HG02642 (cell line): ENCODE data around the gene TCEAL2.
"Not testable (repeated sequence)": the region's sequence is repeated elsewhere in the genome, so short reads cannot be mapped to it uniquely, and the experiment has no call there.

Experiments
- ATAC-seq: cut with Tn5 transposase; IDR thresholded peaks from one replicate; pipeline ENCODE4 v1.9.1; 2021; ENCODE audit warnings: mild to moderate bottlenecking; ENCODE audit not compliant: unreplicated experiment, poor library complexity

TCEAL2 gene

DNA sequence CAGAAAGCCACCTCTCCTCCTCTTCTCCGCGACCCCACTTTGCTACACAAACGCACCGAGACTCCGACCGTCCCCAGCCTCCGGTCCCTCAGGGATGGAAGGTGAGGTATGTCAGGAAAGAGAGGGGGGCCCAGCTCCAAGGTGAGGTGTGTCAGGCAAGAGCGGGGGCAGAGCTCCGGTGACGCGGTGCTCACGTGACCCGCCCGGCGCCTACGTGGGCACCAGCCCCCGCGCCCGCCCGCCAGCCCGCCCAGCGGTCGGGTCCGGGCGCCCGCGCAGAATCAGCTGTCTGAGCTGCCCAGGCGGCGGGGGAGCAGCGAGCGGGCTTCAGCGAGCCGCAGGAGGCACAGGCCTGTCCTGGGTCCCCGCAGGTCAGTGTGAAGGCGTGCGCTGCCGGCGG, at the start of gene TCEAL2:
Gene TCEAL2, plus strand, starts transcription at position 244 of the 400 bp plus-strand sequence. CDS start 1,152 bp downstream, outside the sequence.
- not testable (repeated sequence) for ATAC-seq

DNA sequence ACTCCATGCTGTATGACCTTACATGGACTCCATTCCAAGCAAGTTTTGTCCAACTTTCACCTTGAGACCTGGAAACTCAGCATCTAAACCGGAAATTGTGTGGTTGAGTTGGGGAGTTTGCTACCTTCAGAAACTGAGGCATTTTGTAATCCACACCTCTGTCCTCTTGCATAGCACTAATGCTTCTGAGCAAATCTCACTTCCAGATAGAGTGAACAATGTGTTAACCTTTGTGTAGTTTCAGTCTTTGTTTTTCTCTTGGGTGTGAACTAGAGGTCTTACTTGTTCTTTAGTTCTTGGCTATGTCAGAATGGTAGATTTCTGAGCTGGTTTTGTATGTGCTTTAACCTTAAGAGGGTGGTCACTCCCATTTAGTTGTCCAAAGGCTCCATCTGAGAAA, 48.1 kb upstream of the TCEAL2 start:
- ATAC-seq = no peak

DNA sequence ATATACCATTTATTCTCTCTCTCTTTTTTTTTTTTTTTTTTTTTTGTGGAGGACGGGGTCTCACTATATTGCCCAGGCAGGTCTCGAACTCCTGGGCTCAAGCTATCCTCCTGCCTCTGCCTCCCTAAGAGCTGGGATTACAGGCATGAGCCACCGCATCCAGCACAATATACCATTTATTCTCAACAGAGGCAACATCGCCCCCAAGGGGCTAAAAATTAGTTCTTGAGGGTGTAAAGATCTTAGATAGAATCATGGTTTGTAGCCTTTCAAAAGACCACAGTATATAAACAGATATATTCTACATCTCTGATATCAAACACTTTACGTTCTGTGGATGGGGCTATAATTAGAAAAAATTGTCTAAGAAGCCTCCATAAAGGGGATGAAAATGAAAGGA, 39.8 kb upstream of the TCEAL2 start:
- no peak for ATAC-seq

DNA sequence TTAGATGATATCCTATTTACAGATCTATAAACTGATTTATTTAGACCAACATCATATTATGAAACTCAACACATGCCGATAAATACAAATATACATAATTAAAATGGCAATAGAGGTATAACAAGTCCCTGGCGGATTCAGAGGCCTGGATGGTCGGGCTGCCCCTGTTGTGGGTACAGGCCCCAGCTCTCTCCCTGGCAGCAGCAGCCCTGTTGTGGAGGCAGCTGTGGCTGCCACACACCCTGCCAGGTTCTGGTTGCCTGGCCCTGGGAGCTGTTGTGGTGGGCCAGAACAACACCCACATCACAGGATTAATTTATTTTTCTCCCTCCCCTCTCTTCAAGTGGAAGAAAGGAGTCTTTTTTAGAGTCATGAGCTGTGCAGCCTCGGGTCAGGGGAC, 12.1 kb upstream of the TCEAL2 start:
- ATAC-seq = no peak

DNA sequence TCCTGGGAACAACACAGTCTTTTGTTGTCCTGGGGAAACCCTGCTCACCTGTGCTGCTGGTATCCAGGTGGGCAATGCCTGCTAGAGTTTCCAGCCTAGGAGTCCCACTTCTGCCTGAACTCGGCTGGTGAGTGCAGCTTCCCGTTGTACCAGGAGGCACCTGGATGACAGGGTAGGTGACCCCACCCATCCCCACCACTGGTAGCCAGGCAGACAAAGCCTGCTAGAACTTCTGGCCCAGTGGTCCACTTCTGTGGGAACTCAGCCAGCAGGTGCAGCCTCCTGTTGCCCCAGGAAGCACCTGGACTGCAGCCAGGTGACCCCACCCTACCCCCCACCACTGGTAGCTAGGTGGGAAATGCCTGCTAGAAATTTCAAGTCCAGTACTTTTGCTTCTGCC, 9.7 kb upstream of the TCEAL2 start:
- ATAC-seq = no peak

DNA sequence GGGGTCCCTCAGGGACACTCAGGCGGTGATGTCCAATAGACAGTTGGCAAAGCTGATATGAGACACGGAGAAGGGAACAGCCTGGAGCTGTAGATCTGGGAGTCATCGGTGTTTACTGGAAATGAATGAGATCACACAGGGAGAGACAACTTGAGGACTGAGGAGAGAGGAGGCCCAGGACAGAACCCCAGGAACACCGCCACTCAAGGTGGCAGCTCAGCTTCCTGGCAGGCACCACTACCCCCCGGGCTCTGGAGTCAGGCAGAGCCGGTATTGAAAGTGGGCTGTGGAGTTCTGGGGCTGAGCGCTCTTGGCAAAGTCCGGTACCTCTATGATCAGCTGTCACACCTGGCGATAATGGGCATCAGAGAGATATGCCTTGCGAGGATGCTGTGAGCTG, 465 bp upstream of the TCEAL2 start:
- ATAC-seq = not testable (repeated sequence)

DNA sequence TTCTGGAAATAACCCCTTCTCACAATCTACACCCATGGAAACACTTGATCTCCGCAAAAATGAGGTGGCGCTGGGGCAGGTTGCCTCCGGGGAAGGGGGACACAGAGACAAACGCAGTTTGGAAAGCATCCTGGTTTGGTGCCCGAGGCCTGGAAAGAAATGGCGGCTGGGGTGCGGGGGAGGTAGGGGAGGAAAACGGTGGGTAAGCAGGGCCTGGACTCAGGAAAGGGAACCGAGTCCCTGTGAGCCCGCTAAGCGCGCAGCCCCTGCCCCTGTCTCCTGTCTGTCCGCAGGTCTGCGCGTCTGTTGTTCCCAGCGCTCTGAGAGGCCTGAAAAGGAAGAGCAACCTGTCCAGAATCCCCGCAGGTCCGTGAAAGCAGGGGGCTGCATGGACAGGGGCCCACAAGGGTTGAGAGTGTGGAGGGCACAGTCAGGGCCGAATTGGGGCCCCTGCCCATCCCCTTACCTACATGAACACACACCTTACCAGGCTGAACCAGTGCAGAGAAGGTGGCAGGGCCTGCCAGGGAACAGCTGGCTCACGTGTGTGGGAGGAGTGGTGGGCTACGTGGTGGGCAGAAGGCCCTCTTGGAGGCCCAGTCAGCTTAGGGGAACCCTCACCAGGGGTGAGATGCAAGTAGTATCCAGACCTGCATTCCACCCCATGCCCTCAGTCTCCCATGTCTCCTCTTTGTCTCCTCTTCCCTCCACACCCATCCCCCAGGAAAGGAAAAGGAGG, 770 bp downstream of the TCEAL2 start:
- ATAC-seq = not testable (repeated sequence)

DNA sequence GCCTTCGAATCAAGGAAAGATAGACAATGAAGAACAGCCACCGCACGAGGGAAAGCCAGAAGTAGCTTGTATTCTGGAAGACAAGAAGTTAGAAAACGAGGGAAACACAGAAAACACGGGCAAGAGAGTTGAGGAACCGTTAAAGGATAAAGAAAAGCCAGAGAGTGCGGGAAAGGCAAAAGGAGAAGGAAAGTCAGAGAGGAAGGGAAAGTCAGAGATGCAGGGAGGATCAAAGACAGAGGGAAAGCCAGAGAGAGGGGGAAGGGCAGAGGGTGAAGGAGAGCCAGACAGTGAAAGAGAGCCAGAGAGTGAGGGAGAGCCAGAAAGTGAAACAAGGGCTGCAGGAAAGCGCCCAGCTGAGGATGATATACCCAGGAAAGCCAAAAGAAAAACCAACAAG, 1.4 kb downstream of the TCEAL2 start:
- ATAC-seq = no peak

DNA sequence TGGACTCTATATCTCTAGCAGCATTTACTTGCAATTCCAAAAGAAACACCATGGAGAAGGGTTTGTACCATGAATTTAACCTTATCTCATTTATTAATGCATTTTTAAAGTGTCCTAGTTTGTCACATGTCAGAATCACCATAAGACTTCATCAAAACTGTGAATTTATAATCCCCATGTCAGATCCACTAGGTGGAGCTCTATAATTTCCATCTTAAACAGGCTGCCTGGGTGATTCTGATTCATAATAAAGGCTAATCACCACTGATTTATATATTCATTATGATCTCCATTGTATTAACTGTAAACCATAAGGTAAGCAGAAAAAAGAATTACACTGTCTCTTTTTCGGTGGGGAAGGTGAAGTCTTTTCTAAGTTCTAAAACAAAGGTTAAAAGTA, 4.0 kb downstream of the TCEAL2 start:
- ATAC-seq = no peak

DNA sequence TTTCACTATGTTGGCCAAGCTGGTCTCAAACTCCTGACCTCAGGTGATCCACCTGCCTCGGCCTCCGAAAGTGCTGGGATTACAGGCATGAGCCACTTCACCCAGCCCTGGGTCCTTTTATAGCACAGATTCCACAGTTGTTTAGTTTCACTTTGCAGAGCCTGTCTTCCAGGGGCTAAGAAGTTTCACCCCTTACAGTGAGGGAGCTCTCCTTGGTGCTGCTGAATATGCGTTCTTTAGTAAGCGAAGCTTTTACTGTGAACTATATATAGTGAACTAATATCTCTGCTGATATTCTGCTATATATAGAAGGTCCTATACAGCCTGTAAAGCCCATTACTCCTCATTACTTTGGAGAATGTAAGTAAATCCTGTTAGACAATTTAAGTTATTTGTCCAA, 12.6 kb downstream of the TCEAL2 start:
- ATAC-seq = no peak

DNA sequence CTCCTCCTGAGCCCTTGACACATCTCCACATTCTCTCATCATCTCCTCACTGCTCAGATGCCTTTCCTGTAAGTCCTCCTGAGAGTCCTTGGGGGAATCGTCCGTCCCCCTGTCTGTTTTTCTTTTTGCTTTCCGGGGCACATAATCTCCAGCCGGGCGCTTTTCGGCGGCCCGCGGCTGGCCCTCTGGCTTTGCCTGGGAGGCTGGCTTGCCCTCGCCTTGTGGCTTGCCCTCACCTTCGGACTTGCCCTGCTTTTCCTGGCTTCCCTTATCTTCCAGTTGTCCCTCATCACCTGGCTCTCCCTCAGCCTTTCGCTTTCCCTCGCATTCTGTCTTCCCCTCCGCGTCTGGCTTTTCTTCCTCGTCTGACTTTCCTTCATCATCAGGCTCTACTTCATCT, 15.4 kb downstream of the TCEAL2 start:
- not testable (repeated sequence) for ATAC-seq

DNA sequence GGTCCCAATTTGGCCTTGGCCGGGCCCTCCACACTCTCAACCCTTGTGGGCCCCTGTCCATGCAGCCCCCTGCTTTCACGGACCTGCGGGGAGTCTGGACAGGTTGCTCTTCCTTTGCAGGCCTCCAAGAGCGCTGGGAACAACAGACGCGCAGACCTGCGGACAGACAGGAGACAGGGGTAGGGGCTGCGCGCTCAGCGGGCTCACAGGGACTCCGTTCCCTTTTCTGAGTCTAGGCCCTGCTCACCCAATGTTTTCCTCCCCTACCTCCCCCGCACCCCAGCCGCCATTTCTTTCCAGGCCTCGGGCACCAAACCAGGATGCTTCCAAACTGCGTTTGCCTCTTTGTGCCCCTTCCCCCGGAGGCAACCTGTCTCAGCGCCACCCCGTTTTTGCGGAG, 16.2 kb downstream of the TCEAL2 start:
- ATAC-seq = not testable (repeated sequence)

DNA sequence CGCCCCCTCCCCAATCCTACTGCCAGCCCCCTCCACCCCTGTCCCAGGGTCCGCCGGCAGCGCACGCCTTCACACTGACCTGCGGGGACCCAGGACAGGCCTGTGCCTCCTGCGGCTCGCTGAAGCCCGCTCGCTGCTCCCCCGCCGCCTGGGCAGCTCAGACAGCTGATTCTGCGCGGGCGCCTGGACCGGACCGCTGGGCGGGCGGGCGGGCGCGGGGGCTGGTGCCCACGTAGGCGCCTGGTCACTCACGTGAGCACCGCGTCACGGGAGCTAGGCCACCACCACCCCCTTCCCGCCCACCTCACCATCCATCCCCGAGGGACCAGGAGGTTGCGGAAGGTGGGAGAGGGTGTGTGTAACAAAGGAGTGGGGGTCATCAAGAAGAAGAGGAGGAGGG, 16.8 kb downstream of the TCEAL2 start, which contains the start of gene TCEAL6:
Gene TCEAL6, minus strand, starts transcription at position 208 of the 400 bp plus-strand sequence.
- ATAC-seq = not testable (repeated sequence)

DNA sequence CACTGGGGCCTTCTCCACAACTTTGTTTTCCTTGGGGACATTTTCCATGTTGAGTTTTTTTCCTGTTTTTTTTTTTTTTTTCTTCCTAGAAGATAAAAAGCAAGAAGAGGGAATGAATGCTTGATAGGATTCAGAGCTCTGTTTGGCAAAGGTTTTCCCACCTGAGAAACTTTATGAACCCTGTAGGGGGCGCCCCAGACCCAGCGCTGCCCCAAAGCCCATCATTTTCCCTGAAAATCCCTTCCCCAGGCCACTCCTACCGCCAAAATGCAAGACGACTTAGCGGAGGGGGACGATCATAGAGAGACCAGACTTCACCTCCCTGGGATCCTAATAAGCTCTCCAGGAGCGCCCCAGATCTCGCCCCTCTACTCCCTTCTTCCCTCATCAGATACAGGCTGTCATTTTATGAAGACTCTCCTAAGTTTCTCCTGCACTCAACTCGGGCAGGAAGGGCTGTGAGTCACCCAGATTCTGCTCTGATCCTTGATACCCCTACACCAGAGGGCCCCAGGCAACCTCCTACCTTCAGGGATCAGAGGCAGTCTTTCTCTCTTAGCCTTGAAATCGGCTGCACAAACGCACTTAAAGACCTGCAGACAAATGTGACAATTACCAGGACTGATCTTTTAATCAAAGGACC, 28.9 kb downstream of the TCEAL2 start:
- ATAC-seq = no peak

DNA sequence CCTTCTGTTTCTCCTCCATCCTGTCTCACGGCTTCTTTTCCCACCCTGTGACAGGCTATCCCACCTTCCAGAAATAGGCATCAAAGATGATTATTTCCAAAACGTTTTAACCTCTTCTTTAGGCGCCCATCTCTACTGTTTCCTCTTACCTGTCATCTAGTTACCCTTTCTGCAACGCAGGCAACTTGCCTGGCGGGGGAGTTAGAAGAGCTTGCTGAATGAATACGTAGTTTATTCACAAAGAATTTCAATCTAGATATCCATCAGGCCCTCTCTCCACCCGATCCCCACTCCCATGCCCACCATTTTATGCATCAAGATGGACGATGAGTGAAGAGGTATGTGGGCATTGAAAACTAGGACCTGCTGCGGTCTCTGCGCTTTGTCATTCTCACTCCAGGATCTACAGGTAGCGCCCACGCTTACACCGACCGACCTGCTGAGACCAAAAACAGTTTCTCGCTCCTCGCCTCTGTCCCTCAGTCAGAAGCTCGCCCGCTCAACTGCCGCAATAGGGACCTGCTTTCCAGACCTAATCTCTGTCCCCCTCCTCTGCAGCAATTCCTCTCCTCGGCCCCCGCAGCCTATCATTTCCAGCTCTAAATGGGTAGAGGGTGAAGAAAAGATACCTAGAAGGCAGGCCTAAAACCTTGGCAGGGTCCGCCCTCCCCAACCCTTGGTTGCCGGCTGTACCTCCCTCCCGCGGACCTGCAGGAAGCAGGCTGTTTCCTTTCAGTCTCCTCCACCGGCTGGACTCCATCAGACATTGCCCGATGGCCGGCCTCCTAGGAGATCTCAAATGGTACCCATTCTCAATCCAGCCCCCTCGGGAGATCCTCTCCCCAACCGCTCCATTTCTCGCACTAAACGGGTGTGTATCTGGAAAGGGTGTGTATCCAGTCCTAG, 29.7 kb downstream of the TCEAL2 start:
- ATAC-seq = peak; percentile 51

DNA sequence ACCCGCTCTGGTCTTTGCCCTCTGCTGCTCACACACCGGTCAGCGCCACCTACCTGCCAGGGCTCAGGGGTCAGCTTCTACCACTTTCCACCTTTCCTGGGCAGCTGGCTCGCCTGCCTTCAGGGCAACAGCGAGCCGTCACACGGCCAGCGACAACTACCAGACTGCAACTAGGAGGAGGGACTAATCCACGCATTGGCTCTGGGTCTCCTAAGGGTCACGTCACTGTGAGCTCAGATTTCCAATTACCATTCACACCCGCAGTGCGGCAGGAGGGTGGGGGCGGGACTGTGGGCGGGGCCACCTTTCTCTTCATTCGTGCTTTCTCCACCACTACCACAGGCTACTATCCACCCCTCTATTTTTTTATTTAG, 30.3 kb downstream of the TCEAL2 start, which contains the start of gene BEX5:
Gene BEX5, minus strand, starts transcription at position 172 of the 374 bp plus-strand sequence. CDS start 1,712 bp downstream, outside the sequence.
- peak; percentile 93 for ATAC-seq
